ENCODE data around the gene SCFD2. TPM values are rescaled to one million over a fixed set of nuclear protein-coding genes. Genes with fewer than 3 reads are reported as not detected.

Gene SCFD2
- total and polyA plus RNA-seq, 4 donors = 5.2 to 28.7 (median 16.4) TPM

GRCh38 chr4:53005149-53005546, 360.7 kb downstream of the SCFD2 start:
- ATAC-seq (ENCODE audit: insufficient read depth, low FRiP score) = no peak
- no peak for TF ChIP-seq CTCF (IDR thresholded peaks at IDR 0.05; ENCODE audit: control extremely low read depth, extremely low read depth)
- whole genome bisulfite sequencing, 2 donors = 50 to 77% methylated on average over 2 of the region's 2 CpGs

GRCh38 chr4:53004497-53005148, 361.2 kb downstream of the SCFD2 start:
- 91 to 94% methylated on average over 10 of the region's 10 CpGs for WGBS, 2 donors
- no peak overlapping the region for H3K27ac ChIP-seq (ENCODE audit: low read depth in 1 of 2, low read length in 1 of 2)
- H3K27me3 ChIP-seq (ENCODE audit: control insufficient read depth in 3 of 3, insufficient read depth in 3 of 3, low read length in 2 of 3) = no peaks in the 10 kb centered on the region
- TF ChIP-seq CTCF (IDR thresholded peaks at IDR 0.05; ENCODE audit: control extremely low read depth, extremely low read depth) = no peak
- H3K9me3 ChIP-seq (ENCODE audit: control insufficient read depth in 4 of 4, insufficient read depth in 3 of 4, low read length in 3 of 4) = peaks cover 0 to 2% (median 0%) of the 10 kb centered on the region in 4 donors
- no peak overlapping the region for H3K9ac ChIP-seq (ENCODE audit: insufficient read depth in 1 of 2, low read length in 2 of 2)
- H3K4me3 ChIP-seq = no peak overlapping the region
- no peak for DNase-seq
- H3K4me1 ChIP-seq (ENCODE audit: control insufficient read depth in 5 of 5, insufficient read depth in 5 of 5, low read length in 5 of 5) = peaks cover 0 to 15% (median 8%) of the 10 kb centered on the region in 5 donors
- no peaks in the 10 kb centered on the region for H3K36me3 ChIP-seq (ENCODE audit: control insufficient read depth in 4 of 4, insufficient read depth in 4 of 4, low read length in 4 of 4)
- ATAC-seq (ENCODE audit: insufficient read depth, low FRiP score) = no peak

More at GRCh38 chr4:53005149-53005546, 360.7 kb downstream of the SCFD2 start:
- Histone ChIP-seq H3K9me3 (ENCODE audit: control insufficient read depth in 4 of 4, insufficient read depth in 3 of 4, low read length in 3 of 4) (peaks cover 0 to 2% (median 0%) of the 10 kb centered on the region in 4 donors), H3K27ac (ENCODE audit: low read depth in 1 of 2, low read length in 1 of 2) (no peak overlapping the region), H3K9ac (ENCODE audit: insufficient read depth in 1 of 2, low read length in 2 of 2) (no peak overlapping the region), H3K36me3 (ENCODE audit: control insufficient read depth in 4 of 4, insufficient read depth in 4 of 4, low read length in 4 of 4) (no peaks in the 10 kb centered on the region), H3K27me3 (ENCODE audit: control insufficient read depth in 3 of 3, insufficient read depth in 3 of 3, low read length in 2 of 3) (no peaks in the 10 kb centered on the region), H3K4me1 (ENCODE audit: control insufficient read depth in 5 of 5, insufficient read depth in 5 of 5, low read length in 5 of 5) (peaks cover 2 to 20% (median 8%) of the 10 kb centered on the region in 5 donors), H3K4me3 (no peak overlapping the region)
- DNase-seq = no peak

- H3K4me1 ChIP-seq (ENCODE audit: control insufficient read depth in 5 of 5, insufficient read depth in 5 of 5, low read length in 5 of 5) = peaks cover 0 to 17% (median 8%) of the 10 kb centered on the region in 5 donors
- DNase-seq = no peak
- WGBS, 2 donors = 84 to 93% methylated on average over 3 of the region's 3 CpGs
- no peaks in the 10 kb centered on the region for H3K27me3 ChIP-seq (ENCODE audit: control insufficient read depth in 3 of 3, insufficient read depth in 3 of 3, low read length in 2 of 3)
- ATAC-seq (ENCODE audit: insufficient read depth, low FRiP score) = no peak
- no peak overlapping the region for H3K4me3 ChIP-seq
- peaks cover 0 to 2% (median 0%) of the 10 kb centered on the region in 4 donors for H3K9me3 ChIP-seq (ENCODE audit: control insufficient read depth in 4 of 4, insufficient read depth in 3 of 4, low read length in 3 of 4)
- H3K9ac ChIP-seq (ENCODE audit: insufficient read depth in 1 of 2, low read length in 2 of 2) = no peak overlapping the region
- H3K27ac ChIP-seq (ENCODE audit: low read depth in 1 of 2, low read length in 1 of 2) = no peak overlapping the region
- TF ChIP-seq CTCF (IDR thresholded peaks at IDR 0.05; ENCODE audit: control extremely low read depth, extremely low read depth) = no peak
- no peaks in the 10 kb centered on the region for H3K36me3 ChIP-seq (ENCODE audit: control insufficient read depth in 4 of 4, insufficient read depth in 4 of 4, low read length in 4 of 4)
Observed at GRCh38 chr4:53003959-53004358, 361.9 kb downstream of the SCFD2 start.

Data from lung (tissue), 12 donors.